Measurements from ENCODE around the gene PPM1M. TPM values are rescaled to one million over a fixed set of nuclear protein-coding genes. Genes with fewer than 3 reads are reported as not detected.

Gene PPM1M
- total and polyA plus RNA-seq, 12 donors = 5.2 to 17.6 (median 7.9) TPM

DNA sequence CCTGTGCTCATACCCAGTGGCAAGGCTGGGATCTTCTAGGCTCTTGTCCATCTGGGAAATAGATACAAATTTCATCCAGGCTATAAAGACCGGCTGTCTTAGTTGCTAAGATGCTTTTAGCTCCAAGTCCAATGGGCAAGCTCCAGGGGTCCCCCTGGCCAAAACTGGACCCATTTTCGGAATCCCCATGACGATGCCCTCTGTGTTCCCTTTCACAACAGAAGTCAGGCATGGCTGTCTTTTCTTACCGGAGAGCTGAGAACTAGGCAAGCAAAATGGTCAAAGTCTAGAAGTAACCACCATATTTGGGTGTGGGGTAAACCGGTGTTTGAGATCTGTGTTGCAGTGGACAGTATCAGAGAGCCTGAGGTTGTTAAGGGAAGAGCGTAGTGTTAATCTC, 43.1 kb downstream of the PPM1M start:
- no peak for DNase-seq
- TF ChIP-seq, protein P1, sequence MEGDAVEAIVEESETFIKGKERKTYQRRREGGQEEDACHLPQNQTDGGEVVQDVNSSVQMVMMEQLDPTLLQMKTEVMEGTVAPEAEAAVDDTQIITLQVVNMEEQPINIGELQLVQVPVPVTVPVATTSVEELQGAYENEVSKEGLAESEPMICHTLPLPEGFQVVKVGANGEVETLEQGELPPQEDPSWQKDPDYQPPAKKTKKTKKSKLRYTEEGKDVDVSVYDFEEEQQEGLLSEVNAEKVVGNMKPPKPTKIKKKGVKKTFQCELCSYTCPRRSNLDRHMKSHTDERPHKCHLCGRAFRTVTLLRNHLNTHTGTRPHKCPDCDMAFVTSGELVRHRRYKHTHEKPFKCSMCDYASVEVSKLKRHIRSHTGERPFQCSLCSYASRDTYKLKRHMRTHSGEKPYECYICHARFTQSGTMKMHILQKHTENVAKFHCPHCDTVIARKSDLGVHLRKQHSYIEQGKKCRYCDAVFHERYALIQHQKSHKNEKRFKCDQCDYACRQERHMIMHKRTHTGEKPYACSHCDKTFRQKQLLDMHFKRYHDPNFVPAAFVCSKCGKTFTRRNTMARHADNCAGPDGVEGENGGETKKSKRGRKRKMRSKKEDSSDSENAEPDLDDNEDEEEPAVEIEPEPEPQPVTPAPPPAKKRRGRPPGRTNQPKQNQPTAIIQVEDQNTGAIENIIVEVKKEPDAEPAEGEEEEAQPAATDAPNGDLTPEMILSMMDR (IDR thresholded peaks at IDR 0.05) = no peak
- H3K9me3 ChIP-seq = no peaks in the 10 kb centered on the region
- peaks cover 5 to 25% (median 16%) of the 10 kb centered on the region in 9 donors for H3K4me1 ChIP-seq
- intact Hi-C loops (cut with DNase I) = loop anchor here in 2 of 10 donors (2.0 to 10.0 kb wide), 3 partner anchors 50 to 294 kb away; partner anchors contain the start of genes RPL29 (in 1 of the 2) and TWF2 (in 1 of the 2)
- no peaks in the 10 kb centered on the region for H3K27me3 ChIP-seq
- 92 to 93% methylated on average over 6 of the region's 6 CpGs for WGBS, 2 donors
- peak overlapping the region in 9 of 10 donors; percentile 59 to 98 (median 68) for H3K4me3 ChIP-seq
- ATAC-seq = no peak
- peak overlapping the region in 8 of 10 donors; percentile 94 to 100 (median 99) for H3K27ac ChIP-seq
- H3K36me3 ChIP-seq = peaks cover 0 to 46% (median 14%) of the 10 kb centered on the region in 9 donors

GRCh38 chr3:52289338-52289746, 43.8 kb downstream of the PPM1M start:
- intact Hi-C loops (cut with DNase I) = loop anchor here in 2 of 10 donors (2.0 to 10.0 kb wide), 3 partner anchors 49 to 295 kb away; partner anchors contain the start of genes RPL29 (in 1 of the 2) and TWF2 (in 1 of the 2)
- H3K36me3 ChIP-seq = peaks cover 0 to 47% (median 14%) of the 10 kb centered on the region in 9 donors
- no peaks in the 10 kb centered on the region for H3K27me3 ChIP-seq
- TF ChIP-seq, protein P1 (IDR thresholded peaks at IDR 0.05) = no peak
- no peak overlapping the region for H3K27ac ChIP-seq
- WGBS, 2 donors = 80 to 91% methylated on average over 1 of the region's 1 CpG
- H3K9me3 ChIP-seq = no peaks in the 10 kb centered on the region
- ATAC-seq (no peak), DNase-seq (no peak)
- peaks cover 5 to 25% (median 16%) of the 10 kb centered on the region in 9 donors for H3K4me1 ChIP-seq
- H3K4me3 ChIP-seq = no peak overlapping the region

DNA sequence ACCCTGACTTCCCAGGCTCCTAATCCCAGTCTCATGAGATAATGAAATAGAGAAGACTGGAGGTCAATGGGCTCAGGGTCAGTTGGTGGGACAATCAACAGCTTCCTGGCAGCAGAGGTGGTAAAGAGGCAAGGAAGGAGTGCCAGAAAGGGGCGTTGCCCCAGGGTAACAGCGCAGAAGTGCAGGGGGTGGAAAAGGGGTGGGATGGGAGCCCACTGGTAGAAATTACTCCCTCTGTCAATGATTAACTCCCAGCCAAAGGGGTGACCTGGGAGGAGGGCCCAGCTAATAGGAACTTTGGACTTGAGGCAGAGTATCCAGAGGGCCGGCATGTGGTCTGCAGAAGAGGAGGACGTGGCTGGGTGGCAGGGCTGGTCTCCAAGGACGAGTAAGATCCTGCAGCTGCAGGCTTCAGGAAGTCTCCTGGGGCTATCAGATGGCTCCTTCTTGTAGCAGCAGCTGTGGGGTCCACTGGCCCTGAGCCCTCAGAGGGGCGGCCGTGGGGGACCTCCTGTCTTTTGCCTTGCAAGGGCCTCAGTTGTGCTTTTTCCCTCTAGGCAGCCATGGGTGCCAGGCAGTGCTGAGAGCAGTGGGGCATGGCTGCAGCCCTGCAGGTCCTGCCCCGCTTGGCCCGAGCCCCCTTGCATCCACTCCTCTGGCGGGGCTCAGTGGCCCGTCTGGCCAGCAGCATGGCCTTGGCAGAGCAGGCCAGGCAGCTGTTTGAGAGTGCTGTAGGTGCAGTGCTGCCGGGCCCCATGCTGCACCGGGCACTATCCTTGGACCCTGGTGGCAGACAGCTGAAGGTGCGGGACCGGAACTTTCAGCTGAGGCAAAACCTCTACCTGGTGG, 44.4 kb downstream of the PPM1M start:
- Histone ChIP-seq H3K4me3 (no peak overlapping the region), H3K27me3 (no peaks in the 10 kb centered on the region), H3K27ac (no peak overlapping the region), H3K9me3 (no peaks in the 10 kb centered on the region), H3K4me1 (peaks cover 5 to 25% (median 16%) of the 10 kb centered on the region in 9 donors), H3K36me3 (peaks cover 0 to 45% (median 14%) of the 10 kb centered on the region in 9 donors)
- 86 to 88% methylated on average over 15 of the region's 15 CpGs for WGBS, 2 donors
- TF ChIP-seq, protein P1 (IDR thresholded peaks at IDR 0.05) = no peak
- ATAC-seq = no peak
- intact Hi-C loops (cut with DNase I) = loop anchor here in 8 of 10 donors (2.0 to 10.0 kb wide), 7 partner anchors 49 to 295 kb away; partner anchors contain the start of genes RPL29 (in 1 of the 8) and TWF2 (in 1 of the 8)
- DNase-seq = no peak
